ENCODE data around the gene ZNF443. TPM values are rescaled to one million over a fixed set of nuclear protein-coding genes. Genes with fewer than 3 reads are reported as not detected.
"Not testable (repeated sequence)": the region's sequence is repeated elsewhere in the genome, so short reads cannot be mapped to it uniquely, and the experiment has no call there.

The ZNF443 gene
- total RNA-seq, 2 experiments from 2014 or later = 6.9 to 7.1 TPM

DNA sequence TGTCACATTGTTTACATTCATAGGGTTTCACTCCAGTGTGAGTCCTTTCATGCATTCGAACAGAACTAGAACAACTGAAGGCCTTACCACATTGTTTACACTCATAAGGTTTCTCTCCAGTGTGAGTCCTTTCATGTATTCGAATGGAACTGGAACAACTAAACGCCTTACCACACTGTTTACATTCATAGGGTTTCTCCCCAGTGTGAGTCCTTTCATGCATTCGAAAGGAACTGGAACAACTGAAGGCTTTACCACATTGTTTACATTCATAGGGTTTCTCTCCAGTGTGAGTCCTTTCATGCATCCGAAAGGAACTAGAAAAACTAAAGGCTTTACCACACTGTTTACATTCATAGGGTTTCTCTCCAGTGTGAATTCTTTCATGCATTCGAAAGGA is 23.3 kb upstream of the ZNF443 start:
- H3K9me3 Mint-ChIP-seq = peaks cover 25% of the 10 kb centered on the region
- H3K4me1 Mint-ChIP-seq; DNase-seq; H3K27ac Mint-ChIP-seq; H3K4me3 Mint-ChIP-seq; POLR2A ChIA-PET; ATAC-seq (ENCODE audit: low read depth); H3K27me3 Mint-ChIP-seq: not testable (repeated sequence)
- peaks cover 38% of the 10 kb centered on the region for H3K36me3 Mint-ChIP-seq

DNA sequence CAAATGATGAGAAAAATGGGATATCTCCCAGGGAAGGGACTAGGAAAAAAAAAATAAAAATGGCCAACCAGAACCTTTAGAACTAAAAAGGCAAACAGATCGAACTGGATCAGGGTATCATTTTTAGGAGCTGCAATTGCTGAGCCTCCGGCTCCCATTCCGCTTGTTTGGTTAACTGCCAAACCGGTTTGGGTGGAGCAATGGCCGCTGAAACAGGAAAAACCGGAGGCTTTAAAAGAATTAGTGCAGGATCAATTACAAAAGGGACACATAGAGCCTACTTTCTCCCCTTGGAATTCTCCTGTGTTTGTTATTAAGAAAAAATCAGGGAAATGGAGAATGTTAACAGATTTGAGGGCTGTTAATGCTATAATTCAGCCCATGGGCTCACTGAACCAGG is 12.7 kb upstream of the ZNF443 start:
- ATAC-seq (ENCODE audit: low read depth) = no peak
- H3K9me3 Mint-ChIP-seq = peaks cover 32% of the 10 kb centered on the region
- POLR2A ChIA-PET = no interaction called here

DNA sequence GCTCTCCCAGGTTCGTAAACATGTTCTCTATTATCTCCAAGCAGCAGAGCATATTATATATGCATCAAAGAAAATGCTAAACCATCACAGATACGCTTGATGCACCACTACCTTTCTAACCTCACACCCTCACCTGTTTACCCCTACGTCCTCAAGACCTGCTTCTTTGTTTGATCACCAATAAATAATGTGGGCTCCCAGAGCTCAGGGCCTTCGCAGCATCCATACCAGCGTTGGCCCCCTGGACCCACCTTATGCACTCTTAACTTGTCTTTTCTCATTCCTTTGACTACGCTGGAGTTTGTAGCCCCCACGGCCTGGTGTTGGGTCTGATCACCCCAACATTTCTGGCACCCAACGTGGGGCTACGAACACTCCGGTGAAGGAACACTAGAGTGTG is 10.0 kb upstream of the ZNF443 start:
- Mint-ChIP-seq H3K4me1 (no peaks in the 10 kb centered on the region), H3K9me3 (peaks cover 28% of the 10 kb centered on the region), H3K36me3 (peaks cover 6% of the 10 kb centered on the region), H3K27ac (no peak overlapping the region), H3K27me3 (no peaks in the 10 kb centered on the region), H3K4me3 (no peak overlapping the region)
- POLR2A ChIA-PET = interaction anchor here (1.3 kb wide), 1 partner anchor 44 kb away, joined by 3 read pairs; no protein-coding TSS in a partner anchor
- DNase-seq = no peak
- ATAC-seq (ENCODE audit: low read depth) = no peak

More for the DNA sequence above, 12.7 kb upstream of the ZNF443 start:
- H3K27ac Mint-ChIP-seq = no peak overlapping the region
- H3K4me1 Mint-ChIP-seq = no peaks in the 10 kb centered on the region
- H3K36me3 Mint-ChIP-seq = peaks cover 18% of the 10 kb centered on the region
- no peaks in the 10 kb centered on the region for H3K27me3 Mint-ChIP-seq
- DNase-seq = no peak
- no peak overlapping the region for H3K4me3 Mint-ChIP-seq

DNA sequence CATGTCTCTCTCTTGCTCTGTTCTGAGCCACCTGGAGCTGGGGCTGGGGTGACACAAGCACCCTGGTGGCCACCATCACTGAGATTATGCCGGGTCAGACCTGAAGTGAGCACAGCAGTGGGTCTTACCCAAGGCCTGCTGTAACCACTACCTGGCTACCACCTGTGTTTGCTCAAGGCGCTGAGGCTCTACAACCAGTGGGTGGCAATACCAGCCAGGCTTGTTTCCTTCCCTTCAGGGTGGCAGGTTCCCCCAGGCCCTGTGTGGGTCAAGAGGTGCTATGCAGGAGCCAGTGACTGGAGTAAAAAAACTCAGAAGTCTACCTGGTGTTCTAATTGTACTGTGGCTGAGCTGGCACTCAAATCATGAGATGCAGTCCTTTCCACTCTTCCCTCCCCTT is 8.0 kb upstream of the ZNF443 start:
- H3K9me3 Mint-ChIP-seq = peaks cover 27% of the 10 kb centered on the region
- peaks cover 7% of the 10 kb centered on the region for H3K36me3 Mint-ChIP-seq
- peaks cover 2% of the 10 kb centered on the region for H3K27me3 Mint-ChIP-seq
- no peak overlapping the region for H3K27ac Mint-ChIP-seq
- DNase-seq (no peak), ATAC-seq (ENCODE audit: low read depth) (no peak)
- no peaks in the 10 kb centered on the region for H3K4me1 Mint-ChIP-seq
- POLR2A ChIA-PET = interaction anchor here (1.1 kb wide), 1 partner anchor 115 kb away, joined by 3 read pairs; the partner anchor contains the start of gene ZNF563
- H3K4me3 Mint-ChIP-seq = no peak overlapping the region

DNA sequence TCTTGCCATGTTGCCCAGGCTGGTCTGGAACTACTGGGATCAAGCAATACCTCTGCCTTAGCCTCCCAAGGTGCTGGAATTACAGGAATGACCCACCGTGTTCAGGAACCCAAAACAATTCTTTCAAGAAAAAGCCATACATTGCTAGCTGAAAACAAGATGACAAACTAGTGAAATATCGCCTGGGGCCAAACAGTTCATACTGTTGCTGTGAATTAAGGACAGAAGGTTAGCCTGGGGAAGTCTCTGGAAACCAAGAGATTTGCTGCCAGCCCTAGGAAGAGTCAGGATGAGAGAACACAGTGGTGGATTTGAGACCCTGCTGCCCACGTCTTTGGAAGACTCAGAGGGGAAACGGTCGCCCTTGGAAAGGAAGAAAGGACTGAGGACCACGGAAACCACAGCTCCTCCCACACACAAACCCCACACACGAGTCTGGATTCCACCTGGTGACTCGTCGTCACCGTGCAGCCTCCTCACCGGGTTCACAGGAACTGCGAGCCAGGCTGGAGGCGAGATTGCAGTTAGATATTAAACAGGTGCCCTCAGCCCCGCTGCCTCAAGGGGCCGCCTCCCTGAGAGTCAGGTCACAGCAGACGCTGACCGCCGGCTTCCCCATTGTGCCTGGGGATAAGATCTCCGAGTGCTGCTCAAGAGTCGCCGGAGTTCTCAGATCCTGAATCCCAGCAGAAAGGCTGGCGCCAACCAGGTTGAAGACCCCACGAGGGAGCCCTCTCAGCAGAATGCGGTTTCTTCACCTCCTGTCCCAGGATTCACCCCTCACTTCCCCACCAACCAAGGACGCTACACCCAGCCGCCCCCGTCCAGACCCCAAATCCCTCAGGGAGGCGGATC is 908 bp downstream of the ZNF443 start:
- Mint-ChIP-seq H3K36me3 (peaks cover 37% of the 10 kb centered on the region), H3K27ac (peak overlapping the region; percentile 75), H3K4me3 (peak overlapping the region; percentile 99), H3K4me1 (peaks cover 11% of the 10 kb centered on the region), H3K9me3 (peaks cover 23% of the 10 kb centered on the region)
- H3K27me3 Mint-ChIP-seq = not testable (repeated sequence)
- DNase-seq = peak; percentile 53
- POLR2A ChIA-PET = interaction anchor here (0.6 to 1.2 kb wide), 5 partner anchors 39 to 673 kb away, joined by 3 to 5 read pairs (median 4); partner anchors contain the start of genes ZNF136, ZNF441 and ZNF799
- peak; percentile 7 for ATAC-seq (ENCODE audit: low read depth)

DNA sequence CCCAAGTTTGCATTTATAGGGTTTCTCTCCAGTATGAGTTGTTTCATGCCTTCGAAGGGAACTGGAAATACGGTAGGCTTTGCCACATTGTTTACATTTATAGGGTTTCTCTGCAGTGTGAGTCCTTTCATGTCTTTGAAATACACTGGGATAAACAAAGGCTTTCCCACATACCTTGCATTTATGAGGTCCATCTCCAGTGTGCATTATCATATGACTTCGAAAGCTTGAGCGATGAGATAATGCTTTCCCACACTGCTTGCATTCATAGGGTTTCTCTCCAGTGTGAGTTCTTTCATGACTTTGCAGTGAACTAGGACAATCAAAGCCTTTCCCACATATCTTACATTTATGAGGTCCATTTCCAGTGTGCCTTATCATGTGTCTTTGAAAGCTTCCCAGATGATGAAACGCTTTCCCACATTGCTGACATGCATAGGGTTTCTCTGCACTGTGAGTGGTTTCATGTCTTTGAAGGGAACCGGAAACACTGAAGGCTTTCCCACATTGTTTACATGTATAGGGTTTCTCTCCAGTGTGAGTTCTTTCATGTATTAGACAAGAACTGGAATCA is 10.0 kb downstream of the ZNF443 start:
- peaks cover 40% of the 10 kb centered on the region for H3K9me3 Mint-ChIP-seq
- peaks cover 69% of the 10 kb centered on the region for H3K36me3 Mint-ChIP-seq
- H3K27ac Mint-ChIP-seq; H3K27me3 Mint-ChIP-seq; ATAC-seq (ENCODE audit: low read depth); DNase-seq; POLR2A ChIA-PET; H3K4me1 Mint-ChIP-seq; H3K4me3 Mint-ChIP-seq: not testable (repeated sequence)

DNA sequence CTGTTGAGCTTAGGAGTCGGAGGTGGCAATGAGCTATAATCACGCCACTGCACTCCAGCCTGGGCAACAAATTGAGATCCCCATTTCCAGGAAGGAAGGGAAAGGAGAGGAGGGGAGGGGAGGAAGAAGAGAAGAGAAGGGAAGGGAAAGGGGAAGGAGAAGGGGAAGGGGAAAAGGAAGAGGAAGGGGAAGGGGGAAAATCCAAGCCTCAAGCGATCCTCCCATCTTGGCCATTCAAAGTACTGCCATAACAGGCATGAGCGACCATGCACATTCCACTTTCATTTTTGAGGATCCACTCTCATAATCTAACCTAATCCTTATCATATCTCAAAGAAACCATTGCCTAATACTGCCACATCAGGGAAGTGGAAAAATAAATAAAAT is 14.9 kb downstream of the ZNF443 start:
- H3K36me3 Mint-ChIP-seq = peaks cover 59% of the 10 kb centered on the region
- peaks cover 35% of the 10 kb centered on the region for H3K9me3 Mint-ChIP-seq
- no peak overlapping the region for H3K27ac Mint-ChIP-seq
- H3K4me3 Mint-ChIP-seq = no peak overlapping the region
- no peak for ATAC-seq (ENCODE audit: low read depth)
- no peaks in the 10 kb centered on the region for H3K4me1 Mint-ChIP-seq
- H3K27me3 Mint-ChIP-seq = no peaks in the 10 kb centered on the region
- POLR2A ChIA-PET = no interaction called here
- DNase-seq = no peak

DNA sequence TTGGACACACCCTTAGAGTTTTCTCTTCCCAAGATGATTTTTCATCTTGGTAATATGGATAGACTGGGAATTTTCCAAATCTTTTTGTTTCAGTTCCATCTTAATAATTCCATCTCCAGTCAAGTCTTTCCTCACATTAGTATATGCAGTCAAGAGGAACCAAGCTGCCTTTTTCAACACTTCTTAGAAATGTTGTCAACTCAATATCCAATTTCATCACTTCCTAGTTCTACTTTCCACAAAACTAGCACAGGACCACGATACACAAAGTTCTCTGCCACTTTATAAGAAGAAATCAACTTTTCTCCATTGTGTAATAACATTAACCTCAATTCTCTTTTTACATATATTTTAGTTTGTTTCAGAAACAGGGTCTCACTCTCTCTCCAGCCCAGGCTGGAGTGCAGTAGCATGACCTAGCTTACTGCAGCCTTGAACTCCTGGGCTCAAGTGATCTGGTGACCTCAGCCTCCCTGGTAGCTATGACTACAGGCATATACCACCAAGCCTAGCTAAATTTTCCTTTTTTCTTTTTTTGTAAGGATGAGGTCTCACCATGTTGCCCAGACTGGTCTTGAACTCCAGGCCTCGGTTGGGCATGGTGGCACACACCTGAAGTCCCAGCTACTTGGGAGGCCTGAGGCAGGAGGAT is 15.5 kb downstream of the ZNF443 start:
- no peaks in the 10 kb centered on the region for H3K27me3 Mint-ChIP-seq
- H3K36me3 Mint-ChIP-seq = peaks cover 57% of the 10 kb centered on the region
- DNase-seq = no peak
- ATAC-seq (ENCODE audit: low read depth) = no peak
- no peak overlapping the region for H3K4me3 Mint-ChIP-seq
- no peak overlapping the region for H3K27ac Mint-ChIP-seq
- H3K4me1 Mint-ChIP-seq = no peaks in the 10 kb centered on the region
- H3K9me3 Mint-ChIP-seq = peaks cover 32% of the 10 kb centered on the region
- POLR2A ChIA-PET = no interaction called here

DNA sequence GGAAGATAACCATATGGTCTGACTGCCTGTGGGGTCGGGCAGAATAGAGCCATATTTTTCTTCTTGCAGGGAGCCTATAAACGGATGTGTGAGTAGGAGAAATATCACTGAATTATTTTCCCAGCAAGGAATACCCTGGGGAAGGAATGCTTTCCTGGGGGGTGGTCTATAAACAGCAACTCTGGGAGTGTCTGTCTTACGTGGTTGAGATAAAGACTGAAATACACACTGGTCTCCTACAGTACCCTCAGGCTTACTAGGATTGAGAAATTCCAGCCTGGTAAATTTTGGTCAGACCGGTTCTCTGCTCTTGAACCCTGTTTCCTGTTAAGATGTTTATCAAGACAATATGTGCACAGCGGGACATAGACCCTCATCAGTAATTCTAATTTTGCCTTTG is 23.5 kb downstream of the ZNF443 start:
- H3K27me3 Mint-ChIP-seq; H3K27ac Mint-ChIP-seq; ATAC-seq (ENCODE audit: low read depth); DNase-seq; H3K4me3 Mint-ChIP-seq; H3K4me1 Mint-ChIP-seq; POLR2A ChIA-PET: not testable (repeated sequence)
- peaks cover 26% of the 10 kb centered on the region for H3K36me3 Mint-ChIP-seq
- H3K9me3 Mint-ChIP-seq = peaks cover 33% of the 10 kb centered on the region

DNA sequence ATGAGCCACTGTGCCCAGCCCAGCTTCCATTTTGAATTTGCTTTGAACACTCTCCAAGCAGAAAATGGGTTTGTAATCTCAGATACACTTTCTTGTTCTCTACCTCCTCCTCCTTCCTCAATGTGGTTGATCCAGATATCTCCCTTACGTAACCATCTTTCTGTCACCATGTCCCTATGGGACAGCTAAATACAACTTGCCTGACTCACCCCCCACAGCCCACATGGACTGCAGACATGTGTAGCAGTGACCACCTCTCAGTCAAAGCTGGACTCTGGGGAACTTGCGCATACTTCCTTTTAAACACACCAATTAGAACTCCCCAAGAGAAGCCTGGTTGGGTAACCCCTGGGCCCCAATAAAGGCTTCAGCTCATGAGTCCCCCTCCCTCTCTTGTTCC is 28.9 kb downstream of the ZNF443 start:
- ATAC-seq (ENCODE audit: low read depth) (no peak), DNase-seq (no peak)
- no peaks in the 10 kb centered on the region for H3K4me1 Mint-ChIP-seq
- no peak overlapping the region for H3K4me3 Mint-ChIP-seq
- H3K27ac Mint-ChIP-seq = no peak overlapping the region
- peaks cover 12% of the 10 kb centered on the region for H3K36me3 Mint-ChIP-seq
- POLR2A ChIA-PET = no interaction called here
- H3K9me3 Mint-ChIP-seq = peaks cover 29% of the 10 kb centered on the region
- H3K27me3 Mint-ChIP-seq = no peaks in the 10 kb centered on the region

DNA sequence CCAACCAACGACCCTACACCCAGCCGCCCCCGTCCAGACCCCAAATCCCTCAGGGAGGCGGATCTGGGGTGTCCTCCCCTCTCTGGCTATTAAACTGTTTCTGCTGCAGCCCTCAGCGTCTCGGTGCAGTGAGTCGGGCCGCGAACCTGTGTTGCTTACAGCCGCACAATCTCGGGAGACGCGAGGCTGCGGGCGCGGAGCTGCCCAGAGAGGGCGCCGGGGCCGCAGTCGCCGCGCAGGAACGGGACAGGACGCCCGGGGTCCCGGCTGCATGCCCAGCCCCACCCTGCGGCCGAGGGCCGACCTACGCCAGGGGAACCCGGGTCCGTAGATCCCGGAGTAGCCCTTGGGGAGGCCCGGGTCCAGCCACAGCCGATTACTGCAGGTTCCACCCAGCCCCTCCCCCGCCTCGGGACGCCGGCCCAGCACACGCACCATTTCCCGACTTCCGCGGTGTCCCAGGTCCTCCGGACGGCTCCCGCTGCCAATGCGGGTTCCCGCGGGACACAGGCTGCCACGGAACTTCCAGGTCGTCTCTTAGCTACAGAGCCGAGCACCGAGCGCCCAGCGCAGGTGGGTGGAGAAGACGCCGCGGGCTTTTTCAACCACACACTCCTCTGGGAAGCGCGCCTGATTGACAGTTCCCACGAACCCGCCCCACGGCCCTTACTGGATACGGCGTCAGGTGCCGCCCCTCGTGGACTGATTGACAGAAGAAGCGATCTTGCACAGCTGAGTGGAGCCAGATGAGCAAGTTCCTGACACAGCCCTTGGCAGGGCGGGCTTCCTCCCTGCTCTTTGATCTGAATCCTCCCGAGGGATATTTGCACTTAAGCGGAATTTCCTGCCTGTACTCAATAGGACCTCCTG is 40.0 kb downstream of the ZNF443 start, which contains the start of gene ZNF799:
Gene ZNF799 (minus strand): TSS at position 639 of the 870 bp plus-strand sequence. CDS start 201 bp downstream, at position 438.
- Mint-ChIP-seq H3K9me3 (peaks cover 14% of the 10 kb centered on the region), H3K4me1 (peaks cover 11% of the 10 kb centered on the region), H3K27ac (peak within 1 kb of the TSS; percentile 80), H3K27me3 (no peaks in the 10 kb centered on the region), H3K4me3 (peak within 1 kb of the TSS; percentile 93), H3K36me3 (peaks cover 32% of the 10 kb centered on the region)
- DNase-seq (peak; percentile 83), ATAC-seq (ENCODE audit: low read depth) (peak; percentile 98)
- POLR2A ChIA-PET = interaction anchor here (0.7 to 1.7 kb wide), 6 partner anchors 40 to 356 kb away, joined by 4 to 8 read pairs (median 6); partner anchors contain the start of genes ZNF44, ZNF443 and ZNF844

DNA sequence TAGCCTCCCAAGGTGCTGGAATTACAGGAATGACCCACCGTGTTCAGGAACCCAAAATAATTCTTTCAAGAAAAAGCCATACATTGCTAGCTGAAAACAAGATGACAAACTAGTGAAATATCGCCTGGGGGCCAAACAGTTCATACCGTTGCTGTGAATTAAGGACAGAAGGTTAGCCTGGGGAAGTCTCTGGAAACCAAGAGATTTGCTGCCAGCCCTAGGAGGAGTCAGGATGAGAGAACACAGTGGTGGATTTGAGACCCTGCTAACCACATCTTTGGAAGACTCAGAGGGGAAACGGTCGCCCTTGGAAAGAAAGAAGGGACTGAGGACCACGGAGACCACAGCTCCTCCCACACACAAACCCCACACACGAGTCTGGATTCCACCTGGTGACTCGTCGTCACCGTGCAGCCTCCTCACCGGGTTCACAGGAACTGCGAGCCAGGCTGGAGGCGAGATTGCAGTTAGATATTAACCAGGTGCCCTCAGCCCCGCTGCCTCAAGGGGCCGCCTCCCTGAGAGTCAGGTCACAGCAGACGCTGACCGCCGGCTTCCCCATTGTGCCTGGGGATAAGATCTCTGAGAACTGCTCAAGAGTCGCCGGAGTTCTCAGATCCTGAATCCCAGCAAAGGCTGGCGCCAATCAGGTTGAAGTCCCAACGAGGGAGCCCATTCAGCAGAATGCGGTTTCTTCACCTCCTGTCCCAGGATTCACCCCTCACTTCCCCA is 40.8 kb downstream of the ZNF443 start:
- Mint-ChIP-seq H3K4me1 (peaks cover 11% of the 10 kb centered on the region), H3K9me3 (peaks cover 12% of the 10 kb centered on the region), H3K27ac (peak overlapping the region; percentile 19), H3K36me3 (peaks cover 36% of the 10 kb centered on the region), H3K4me3 (peak overlapping the region; percentile 93)
- H3K27me3 Mint-ChIP-seq; ATAC-seq (ENCODE audit: low read depth): not testable (repeated sequence)
- POLR2A ChIA-PET = interaction anchor here (1.7 kb wide), 1 partner anchor 41 kb away, joined by 5 read pairs; the partner anchor contains the start of gene ZNF443
- peak; percentile 39 for DNase-seq

Data from activated naive CD8-positive, alpha-beta T cell treated with anti-CD3 and anti-CD28 coated beads, Interleukin-2, amount 10 ng/mL, durations not matched to agents 7 days and 5 days (primary cell).